Measurements from ENCODE around the gene SENP3. TPM values are rescaled to one million over a fixed set of nuclear protein-coding genes. Genes with fewer than 3 reads are reported as not detected.

The SENP3 gene
- total RNA-seq, 1 donor from 2014 or later = 55.8 TPM

- H3K27ac Mint-ChIP-seq = no peak overlapping the region
These were observed 4.5 kb upstream of the SENP3 start for GRCh38 chr17:7557147-7557764.

GRCh38 chr17:7557775-7558543 lies 3.8 kb upstream of the SENP3 start:
- no peak for TF ChIP-seq CTCF (IDR thresholded peaks at IDR 0.05)
- CTCF ChIA-PET = interaction anchor here (1.0 to 6.1 kb wide), 5 partner anchors 31 to 202 kb away, joined by 3 to 364 read pairs (median 4); partner anchors contain the start of gene TMEM95
- POLR2A ChIA-PET = interaction anchor here (0.6 to 7.9 kb wide), 15 partner anchors 9 to 320 kb away, joined by 3 to 98 read pairs (median 8); partner anchors contain the start of genes CD68, MPDU1, POLR2A and TMEM102
- Mint-ChIP-seq H3K4me3 (peak overlapping the region; percentile 84), H3K27me3 (no peaks in the 10 kb centered on the region), H3K4me1 (peaks cover 74% of the 10 kb centered on the region), H3K36me3 (ENCODE audit: low read depth) (peaks cover 21% of the 10 kb centered on the region), H3K9me3 (no peaks in the 10 kb centered on the region), H3K27ac (peak overlapping the region; percentile 96)
- ATAC-seq (ENCODE audit: low read depth) (peak; percentile 32), DNase-seq (peak; percentile 60)
- intact Hi-C loops (cut with micrococcal nuclease) = no loop called here

More at GRCh38 chr17:7557147-7557764, 4.5 kb upstream of the SENP3 start:
- no peak for TF ChIP-seq CTCF (IDR thresholded peaks at IDR 0.05)
- ChIA-PET CTCF (interaction anchor here (1.5 to 6.1 kb wide), 3 partner anchors 32 to 120 kb away, joined by 3 to 364 read pairs (median 4); no protein-coding TSS in a partner anchor), POLR2A (interaction anchor here (0.6 to 7.9 kb wide), 13 partner anchors 8 to 129 kb away, joined by 3 to 98 read pairs (median 13); partner anchors contain the start of genes CD68, MPDU1, POLR2A and TMEM102)
- H3K27me3 Mint-ChIP-seq = no peaks in the 10 kb centered on the region
- DNase-seq = no peak
- no peaks in the 10 kb centered on the region for H3K9me3 Mint-ChIP-seq
- intact Hi-C loops (cut with micrococcal nuclease) = no loop called here
- H3K4me1 Mint-ChIP-seq = peaks cover 74% of the 10 kb centered on the region
- H3K4me3 Mint-ChIP-seq = no peak overlapping the region
- ATAC-seq (ENCODE audit: low read depth) = no peak
- peaks cover 14% of the 10 kb centered on the region for H3K36me3 Mint-ChIP-seq (ENCODE audit: low read depth)

- POLR2A ChIA-PET = interaction anchor here (0.6 to 7.9 kb wide), 14 partner anchors 8 to 689 kb away, joined by 3 to 98 read pairs (median 10); partner anchors contain the start of genes CD68, CTC1, MPDU1 and POLR2A
These were observed 3.0 kb upstream of the SENP3 start, which contains the start of gene TNFSF13 for GRCh38 chr17:7558544-7559319. TSS of gene TNFSF13 (plus strand) at chr17:7558750. CDS start at chr17:7559040, 290 bp downstream.

More at GRCh38 chr17:7558544-7559319, 3.0 kb upstream of the SENP3 start, which contains the start of gene TNFSF13:
- H3K4me3 Mint-ChIP-seq = peak within 1 kb of the TSS; percentile 84
- H3K27ac Mint-ChIP-seq = peak within 1 kb of the TSS; percentile 96
- intact Hi-C loops (cut with micrococcal nuclease) = no loop called here
- DNase-seq (no peak), ATAC-seq (ENCODE audit: low read depth) (no peak)
- no peak for TF ChIP-seq CTCF (IDR thresholded peaks at IDR 0.05)
- H3K27me3 Mint-ChIP-seq = no peaks in the 10 kb centered on the region
- CTCF ChIA-PET = interaction anchor here (1.0 to 6.1 kb wide), 4 partner anchors 40 to 203 kb away, joined by 3 to 364 read pairs (median 4); partner anchors contain the start of gene TMEM95
- H3K36me3 Mint-ChIP-seq (ENCODE audit: low read depth) = peaks cover 22% of the 10 kb centered on the region
- no peaks in the 10 kb centered on the region for H3K9me3 Mint-ChIP-seq
- peaks cover 67% of the 10 kb centered on the region for H3K4me1 Mint-ChIP-seq

Measured in activated B cell treated with CpG ODN at 0.5 μM for 24 hours (primary cell).